Measurements from ENCODE around the gene CGNL1.

The CGNL1 gene

DNA sequence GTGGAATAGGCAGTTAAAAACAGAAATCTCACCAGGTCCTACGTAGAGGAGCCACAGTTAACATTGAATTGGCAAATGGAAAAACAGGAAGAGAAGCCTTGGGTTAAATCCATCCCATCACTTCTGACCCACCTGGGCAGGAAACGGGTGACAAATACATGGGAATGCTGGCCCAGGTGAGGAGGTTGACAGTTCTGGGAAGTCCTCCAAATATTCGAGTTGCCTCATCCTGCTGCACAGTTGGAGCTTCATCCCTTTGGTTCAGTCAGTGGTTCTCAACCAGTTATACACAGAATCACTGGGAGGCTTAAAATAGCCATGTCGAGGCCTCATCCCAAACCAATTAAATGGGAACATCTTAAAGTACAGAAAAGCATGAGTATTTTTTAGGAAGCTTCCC, 220.7 kb downstream of the CGNL1 start:
- no peaks in the 10 kb centered on the region for H3K9me3 ChIP-seq (ENCODE audit: insufficient read depth, low read length, severe bottlenecking)

DNA sequence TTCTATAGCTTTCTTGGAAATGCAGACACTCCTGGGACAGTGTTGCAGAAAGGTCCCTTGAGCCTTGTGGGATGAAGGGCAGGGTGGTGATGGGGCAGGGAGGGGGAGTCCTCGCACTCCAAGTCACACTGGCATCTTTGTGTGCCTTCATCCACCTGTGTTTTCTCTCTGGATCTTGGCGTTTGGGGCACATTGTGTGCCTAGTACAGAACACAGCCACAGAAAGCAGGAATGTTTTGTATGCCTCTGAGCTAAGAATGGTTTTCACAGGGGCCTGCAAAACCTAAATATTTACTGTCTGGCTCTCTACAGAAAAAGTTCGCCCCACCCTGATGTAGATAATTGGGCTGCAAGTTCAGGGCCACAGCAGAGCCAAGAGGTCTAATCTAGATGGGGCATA, 221.1 kb downstream of the CGNL1 start:
- DNase-seq = no peak
- Histone ChIP-seq H2AFZ (ENCODE audit: low read depth, low read length) (no peak overlapping the region), H3K27ac (ENCODE audit: low read length) (no peak overlapping the region), H3K4me1 (ENCODE audit: insufficient read depth, low read length) (no peaks in the 10 kb centered on the region), H3K79me2 (ENCODE audit: insufficient read depth, low read length) (no peaks in the 10 kb centered on the region), H3K36me3 (ENCODE audit: insufficient read depth, low read length) (no peaks in the 10 kb centered on the region), H3K9me3 (ENCODE audit: insufficient read depth, low read length, severe bottlenecking) (no peaks in the 10 kb centered on the region), H3K4me2 (ENCODE audit: insufficient read depth, low read length) (no peak overlapping the region), H4K20me1 (ENCODE audit: insufficient read depth, low read length) (no peaks in the 10 kb centered on the region), H3K27me3 (ENCODE audit: insufficient read depth, low read length, poor library complexity) (peaks cover 3% of the 10 kb centered on the region), H3K4me3 (ENCODE audit: low read depth in 1 of 2, low read length in 2 of 2) (no peak overlapping the region), H3K9ac (ENCODE audit: low read depth, low read length) (no peak overlapping the region)
- TF ChIP-seq, protein P1, sequence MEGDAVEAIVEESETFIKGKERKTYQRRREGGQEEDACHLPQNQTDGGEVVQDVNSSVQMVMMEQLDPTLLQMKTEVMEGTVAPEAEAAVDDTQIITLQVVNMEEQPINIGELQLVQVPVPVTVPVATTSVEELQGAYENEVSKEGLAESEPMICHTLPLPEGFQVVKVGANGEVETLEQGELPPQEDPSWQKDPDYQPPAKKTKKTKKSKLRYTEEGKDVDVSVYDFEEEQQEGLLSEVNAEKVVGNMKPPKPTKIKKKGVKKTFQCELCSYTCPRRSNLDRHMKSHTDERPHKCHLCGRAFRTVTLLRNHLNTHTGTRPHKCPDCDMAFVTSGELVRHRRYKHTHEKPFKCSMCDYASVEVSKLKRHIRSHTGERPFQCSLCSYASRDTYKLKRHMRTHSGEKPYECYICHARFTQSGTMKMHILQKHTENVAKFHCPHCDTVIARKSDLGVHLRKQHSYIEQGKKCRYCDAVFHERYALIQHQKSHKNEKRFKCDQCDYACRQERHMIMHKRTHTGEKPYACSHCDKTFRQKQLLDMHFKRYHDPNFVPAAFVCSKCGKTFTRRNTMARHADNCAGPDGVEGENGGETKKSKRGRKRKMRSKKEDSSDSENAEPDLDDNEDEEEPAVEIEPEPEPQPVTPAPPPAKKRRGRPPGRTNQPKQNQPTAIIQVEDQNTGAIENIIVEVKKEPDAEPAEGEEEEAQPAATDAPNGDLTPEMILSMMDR (IDR thresholded peaks at IDR 0.05; ENCODE audit: borderline replicate concordance, extremely low read depth, low read length, poor library complexity, severe bottlenecking) = no peak
- TF ChIP-seq EZH2 (IDR thresholded peaks at IDR 0.05; ENCODE audit: borderline replicate concordance, low read depth, low read length, severe bottlenecking) = no peak
- no peak for ATAC-seq (ENCODE audit: insufficient read depth, low read depth)

More for the DNA sequence above, 220.7 kb downstream of the CGNL1 start:
- Histone ChIP-seq H3K4me3 (ENCODE audit: low read depth in 1 of 2, low read length in 2 of 2) (no peak overlapping the region), H3K27me3 (ENCODE audit: insufficient read depth, low read length, poor library complexity) (peaks cover 3% of the 10 kb centered on the region), H4K20me1 (ENCODE audit: insufficient read depth, low read length) (no peaks in the 10 kb centered on the region), H2AFZ (ENCODE audit: low read depth, low read length) (no peak overlapping the region), H3K27ac (ENCODE audit: low read length) (no peak overlapping the region), H3K9ac (ENCODE audit: low read depth, low read length) (no peak overlapping the region), H3K4me1 (ENCODE audit: insufficient read depth, low read length) (no peaks in the 10 kb centered on the region), H3K79me2 (ENCODE audit: insufficient read depth, low read length) (no peaks in the 10 kb centered on the region), H3K36me3 (ENCODE audit: insufficient read depth, low read length) (no peaks in the 10 kb centered on the region), H3K4me2 (ENCODE audit: insufficient read depth, low read length) (no peak overlapping the region)
- ATAC-seq (ENCODE audit: insufficient read depth, low read depth) (no peak), DNase-seq (no peak)
- no peak for TF ChIP-seq EZH2 (IDR thresholded peaks at IDR 0.05; ENCODE audit: borderline replicate concordance, low read depth, low read length, severe bottlenecking)
- TF ChIP-seq, protein P1 (IDR thresholded peaks at IDR 0.05; ENCODE audit: borderline replicate concordance, extremely low read depth, low read length, poor library complexity, severe bottlenecking) = no peak

DNA sequence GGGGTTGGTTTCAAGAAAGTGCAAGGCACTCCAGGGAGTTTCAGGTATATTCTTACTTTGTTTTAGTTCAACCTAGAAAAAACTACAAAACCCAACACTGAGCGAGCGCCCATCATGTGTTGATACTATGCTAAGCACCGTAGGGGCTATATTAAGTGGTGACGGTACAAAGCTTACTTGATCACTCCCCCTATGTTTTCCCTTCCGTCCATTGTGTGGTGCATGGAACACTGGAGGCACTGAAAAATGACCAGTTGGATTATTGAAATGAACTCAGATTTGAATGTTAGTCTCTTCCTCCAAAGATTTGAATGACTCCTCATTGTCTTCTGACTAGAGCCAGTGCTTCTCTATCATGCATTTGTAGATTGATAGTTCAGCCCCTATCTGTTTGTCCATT, 222.0 kb downstream of the CGNL1 start:
- no peak for TF ChIP-seq EZH2 (IDR thresholded peaks at IDR 0.05; ENCODE audit: borderline replicate concordance, low read depth, low read length, severe bottlenecking)
- TF ChIP-seq, protein P1 (IDR thresholded peaks at IDR 0.05; ENCODE audit: borderline replicate concordance, extremely low read depth, low read length, poor library complexity, severe bottlenecking) = no peak
- ATAC-seq (ENCODE audit: insufficient read depth, low read depth) = no peak
- no peak overlapping the region for H3K9ac ChIP-seq (ENCODE audit: low read depth, low read length)
- H2AFZ ChIP-seq (ENCODE audit: low read depth, low read length) = no peak overlapping the region
- no peaks in the 10 kb centered on the region for H3K4me1 ChIP-seq (ENCODE audit: insufficient read depth, low read length)
- no peaks in the 10 kb centered on the region for H3K36me3 ChIP-seq (ENCODE audit: insufficient read depth, low read length)
- H4K20me1 ChIP-seq (ENCODE audit: insufficient read depth, low read length) = no peaks in the 10 kb centered on the region
- no peak overlapping the region for H3K4me2 ChIP-seq (ENCODE audit: insufficient read depth, low read length)
- no peak overlapping the region for H3K27ac ChIP-seq (ENCODE audit: low read length)
- no peaks in the 10 kb centered on the region for H3K9me3 ChIP-seq (ENCODE audit: insufficient read depth, low read length, severe bottlenecking)
- no peaks in the 10 kb centered on the region for H3K79me2 ChIP-seq (ENCODE audit: insufficient read depth, low read length)
- no peak overlapping the region for H3K4me3 ChIP-seq (ENCODE audit: low read depth in 1 of 2, low read length in 2 of 2)
- peaks cover 3% of the 10 kb centered on the region for H3K27me3 ChIP-seq (ENCODE audit: insufficient read depth, low read length, poor library complexity)
- DNase-seq = no peak

DNA sequence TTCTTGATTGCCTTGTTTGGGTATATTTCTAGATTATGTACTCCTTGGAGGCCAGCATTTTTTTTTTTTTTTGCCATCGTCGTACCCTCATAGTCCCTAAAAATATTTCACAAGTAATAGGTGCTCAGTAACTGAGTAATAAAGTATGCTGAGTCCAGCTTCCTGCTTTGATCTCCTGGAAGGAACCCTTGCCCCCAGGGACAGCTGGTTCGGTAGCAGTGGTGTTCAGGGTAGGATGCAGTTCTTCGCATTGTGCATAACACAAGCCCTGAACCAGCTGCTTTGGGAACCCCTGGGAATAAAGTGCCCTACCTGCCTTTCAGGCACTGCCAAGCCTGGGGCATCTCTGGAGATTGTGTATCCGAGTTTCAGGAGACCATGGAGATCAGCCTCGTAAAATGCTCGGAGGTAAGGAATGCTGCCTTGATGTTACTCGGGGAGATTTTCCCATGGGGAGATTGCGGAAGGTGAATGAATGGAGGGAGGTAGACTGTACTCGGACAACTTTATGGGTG, 223.0 kb downstream of the CGNL1 start:
- no peak for ATAC-seq (ENCODE audit: insufficient read depth, low read depth)
- H4K20me1 ChIP-seq (ENCODE audit: insufficient read depth, low read length) = no peaks in the 10 kb centered on the region
- no peak for DNase-seq
- no peaks in the 10 kb centered on the region for H3K79me2 ChIP-seq (ENCODE audit: insufficient read depth, low read length)
- H3K9ac ChIP-seq (ENCODE audit: low read depth, low read length) = no peak overlapping the region
- TF ChIP-seq EZH2 (IDR thresholded peaks at IDR 0.05; ENCODE audit: borderline replicate concordance, low read depth, low read length, severe bottlenecking) = no peak
- TF ChIP-seq, protein P1 (IDR thresholded peaks at IDR 0.05; ENCODE audit: borderline replicate concordance, extremely low read depth, low read length, poor library complexity, severe bottlenecking) = no peak
- H3K27me3 ChIP-seq (ENCODE audit: insufficient read depth, low read length, poor library complexity) = peaks cover 3% of the 10 kb centered on the region
- no peak overlapping the region for H2AFZ ChIP-seq (ENCODE audit: low read depth, low read length)
- no peak overlapping the region for H3K4me3 ChIP-seq (ENCODE audit: low read depth in 1 of 2, low read length in 2 of 2)
- no peaks in the 10 kb centered on the region for H3K4me1 ChIP-seq (ENCODE audit: insufficient read depth, low read length)
- H3K27ac ChIP-seq (ENCODE audit: low read length) = no peak overlapping the region
- no peak overlapping the region for H3K4me2 ChIP-seq (ENCODE audit: insufficient read depth, low read length)
- no peaks in the 10 kb centered on the region for H3K36me3 ChIP-seq (ENCODE audit: insufficient read depth, low read length)
- no peaks in the 10 kb centered on the region for H3K9me3 ChIP-seq (ENCODE audit: insufficient read depth, low read length, severe bottlenecking)

All from DND-41 (cell line).